Coronary artery (tissue), 2 donors: ENCODE data around the gene MMP8.
"Not testable (repeated sequence)": the region's sequence is repeated elsewhere in the genome, so short reads cannot be mapped to it uniquely, and the experiment has no call there.

Experiments used
- DNase-seq: peaks from one replicate; pipeline ENCODE4 v3.0.0-alpha.2; 2017; ENCODE audit warnings: low spot score
- H3K27ac ChIP-seq, 2 donors: fragments of 200-600 bp; sonication (generic); one replicate each; pipeline ENCODE4 v1.5.1; 2016 to 2019
- H3K4me3 ChIP-seq: fragments of 200-600 bp; sonication (generic); 2 replicates; pipeline ENCODE4 v1.5.1; 2016; ENCODE audit warnings: mild to moderate bottlenecking, moderate library complexity
- CTCF ChIP-seq: fragments of 200-600 bp; sonication (generic); IDR thresholded peaks from one replicate; pipeline ENCODE4 v1.5.1; 2019; ENCODE audit warnings: antibody characterized with exemption

MMP8 gene

GRCh38 chr11:102734650-102735049 is 9.9 kb upstream of the MMP8 start:
- Histone ChIP-seq H3K27ac (no peak overlapping the region), H3K4me3 (no peak overlapping the region)
- no peak for DNase-seq
- TF ChIP-seq CTCF: no peak

GRCh38 chr11:102733232-102733875 is 8.6 kb upstream of the MMP8 start:
- no peak for TF ChIP-seq CTCF
- Histone ChIP-seq H3K27ac (no peak overlapping the region), H3K4me3 (no peak overlapping the region)
- DNase-seq: no peak

GRCh38 chr11:102730944-102731343 is 6.2 kb upstream of the MMP8 start:
- not testable (repeated sequence) for DNase-seq

GRCh38 chr11:102729849-102730815 is 5.4 kb upstream of the MMP8 start:
- TF ChIP-seq CTCF: no peak
- no peak for DNase-seq
- no peak overlapping the region for H3K4me3 ChIP-seq
- no peak overlapping the region for H3K27ac ChIP-seq

More at GRCh38 chr11:102730944-102731343, 6.2 kb upstream of the MMP8 start:
- not testable (repeated sequence) for H3K4me3 ChIP-seq, H3K27ac ChIP-seq

- DNase-seq: no peak
- TF ChIP-seq CTCF: no peak
- no peak overlapping the region for H3K27ac ChIP-seq
- no peak overlapping the region for H3K4me3 ChIP-seq
These were observed 3.1 kb upstream of the MMP8 start for GRCh38 chr11:102727890-102728289.

- no peak for TF ChIP-seq CTCF
- DNase-seq: no peak
- H3K27ac ChIP-seq: no peak overlapping the region
- no peak overlapping the region for H3K4me3 ChIP-seq
These were observed 1.9 kb downstream of the MMP8 start for GRCh38 chr11:102722821-102723220.

- H3K4me3 ChIP-seq: no peak overlapping the region
- no peak for DNase-seq
- no peak for TF ChIP-seq CTCF
- no peak overlapping the region for H3K27ac ChIP-seq
These were observed 5.0 kb downstream of the MMP8 start for GRCh38 chr11:102719620-102720277.
